Neural cell (in vitro differentiated cells): ENCODE data around the gene EDAR. TPM values are rescaled to one million over a fixed set of nuclear protein-coding genes. Genes with fewer than 3 reads are reported as not detected.

Source experiments
- H2AFZ ChIP-seq: fragments of 200-600, 300-800 bp; sonication (generic), shearing (Covaris generic); 2 replicates; pipeline ENCODE4 v1.6.0; 2014; ENCODE audit warnings: low read depth, mild to moderate bottlenecking, antibody characterized with exemption, low read length, moderate library complexity
- H3F3A ChIP-seq: fragments of 200-600 bp; shearing (Covaris generic); 2 replicates; pipeline ENCODE4 v1.6.1; 2016; ENCODE audit warnings: mild to moderate bottlenecking, moderate library complexity, mixed read lengths, antibody characterized with exemption, low read length; ENCODE audit not compliant: insufficient read depth, poor library complexity, severe bottlenecking
- H3K27ac ChIP-seq: fragments of 200-600, 300-800 bp; sonication (generic), shearing (Covaris generic); 2 replicates; pipeline ENCODE4 v1.5.1; 2014; ENCODE audit warnings: mild to moderate bottlenecking, low read length, moderate library complexity
- H3K27me3 ChIP-seq: fragments of 300-800, 200-600 bp; sonication (generic), shearing (Covaris generic); 2 replicates; pipeline ENCODE4 v1.6.0; 2014; ENCODE audit warnings: mild to moderate bottlenecking, low read depth, low read length, moderate library complexity; ENCODE audit not compliant: insufficient read depth
- H3K36me3 ChIP-seq: fragments of 300-800, 200-600 bp; sonication (generic), shearing (Covaris generic); 2 replicates; pipeline ENCODE4 v1.5.1; 2014; ENCODE audit warnings: mild to moderate bottlenecking, antibody characterized with exemption, low read length, moderate library complexity; ENCODE audit not compliant: insufficient read depth
- H3K4me2 ChIP-seq: fragments of 300-800, 200-600 bp; sonication (generic), shearing (Covaris generic); 2 replicates; pipeline ENCODE4 v1.6.0; 2014; ENCODE audit warnings: mild to moderate bottlenecking, low read length
- H3K4me3 ChIP-seq: fragments of 300-800, 200-600 bp; sonication (generic), shearing (Covaris generic); 2 replicates; pipeline ENCODE4 v1.5.1; 2014; ENCODE audit warnings: mild to moderate bottlenecking, low read length, moderate library complexity
- H3K79me2 ChIP-seq: fragments of 200-600 bp; shearing (Covaris generic); replicated peaks from 2 replicates; pipeline ENCODE4 v1.6.0; 2014; ENCODE audit warnings: mild to moderate bottlenecking, low read length, moderate library complexity; ENCODE audit not compliant: insufficient read depth
- H3K9ac ChIP-seq: fragments of 300-800, 200-600 bp; sonication (generic), shearing (Covaris generic); 2 replicates; pipeline ENCODE4 v1.6.1; 2016; ENCODE audit warnings: mild to moderate bottlenecking, low read length, mixed read lengths
- H3K9me2 ChIP-seq: fragments of 200-600 bp; shearing (Covaris generic); 2 replicates; pipeline ENCODE4 v1.6.1; 2016; ENCODE audit warnings: mild to moderate bottlenecking, low read length, mixed read lengths; ENCODE audit not compliant: insufficient read depth
- H3K9me3 ChIP-seq: fragments of 200-600, 300-800 bp; sonication (generic), shearing (Covaris generic); 2 replicates; pipeline ENCODE4 v1.6.1; 2016; ENCODE audit warnings: mild to moderate bottlenecking, mixed run types, low read length, moderate library complexity, mixed read lengths
- H4K20me1 ChIP-seq: fragments of 200-600 bp; shearing (Covaris generic); 2 replicates; pipeline ENCODE4 v1.6.1; 2016; ENCODE audit warnings: mild to moderate bottlenecking, mixed run types; ENCODE audit not compliant: insufficient read depth
- CTCF ChIP-seq: fragments of 450-650 bp; IDR thresholded peaks from 2 replicates; pipeline ENCODE4 v1.5.1; 2014; ENCODE audit warnings: antibody characterized with exemption, mild to moderate bottlenecking, moderate library complexity; ENCODE audit not compliant: poor library complexity, severe bottlenecking
- EP300 ChIP-seq: fragments of 450-650 bp; conservative IDR thresholded peaks from 2 replicates; pipeline ENCODE4 v1.6.1; 2014; ENCODE audit warnings: antibody characterized with exemption, mild to moderate bottlenecking, moderate library complexity; ENCODE audit not compliant: poor library complexity, severe bottlenecking
- EZH2 ChIP-seq: fragments of 200-600, 300-800 bp; shearing (Covaris generic), sonication (generic); IDR thresholded peaks from 2 replicates; pipeline ENCODE4 v1.6.1; 2014; ENCODE audit warnings: antibody characterized with exemption, low read length, borderline replicate concordance, mild to moderate bottlenecking; ENCODE audit not compliant: insufficient read depth, poor library complexity, severe bottlenecking
- MXI1 ChIP-seq: fragments of 450-650 bp; conservative IDR thresholded peaks from 2 replicates; pipeline ENCODE4 v1.6.1; 2014; ENCODE audit warnings: antibody characterized with exemption, mild to moderate bottlenecking; ENCODE audit not compliant: poor library complexity, severe bottlenecking
- POLR2AphosphoS5 ChIP-seq: IDR thresholded peaks from 2 replicates; pipeline ENCODE4 v1.6.1; 2012
- RAD21 ChIP-seq: fragments of 450-650 bp; conservative IDR thresholded peaks from 2 replicates; pipeline ENCODE4 v1.6.1; 2014; ENCODE audit warnings: antibody characterized with exemption, mild to moderate bottlenecking, moderate library complexity
- REST ChIP-seq: IDR thresholded peaks from 2 replicates; pipeline ENCODE4 v1.6.1; 2012; ENCODE audit warnings: borderline replicate concordance
- SMC3 ChIP-seq: fragments of 450-650 bp; conservative IDR thresholded peaks from 2 replicates; pipeline ENCODE4 v1.6.1; 2014; ENCODE audit warnings: antibody characterized with exemption, mild to moderate bottlenecking, moderate library complexity; ENCODE audit not compliant: poor library complexity
- TAF1 ChIP-seq: IDR thresholded peaks from 2 replicates; pipeline ENCODE4 v1.6.1; 2012; ENCODE audit warnings: low read depth
- polyA plus RNA-seq: library from polyadenylated mRNA; depleted of rRNA; stranded (reverse); fragments of >200 nt; gene quantifications from 2 replicates; pipeline ENCODE4 v1.2.3, GENCODE V29; 2014

EDAR gene
- polyA plus RNA-seq, 1 donor from 2014 or later: not detected

GRCh38 chr2:108929807-108930425 lies 59.1 kb downstream of the EDAR start:
- Histone ChIP-seq H2AFZ (no peak overlapping the region), H3K9me2 (no peaks in the 10 kb centered on the region), H3F3A (no peaks in the 10 kb centered on the region), H3K4me2 (no peak overlapping the region), H3K9ac (no peak overlapping the region), H3K9me3 (no peaks in the 10 kb centered on the region), H3K79me2 (no peaks in the 10 kb centered on the region), H3K36me3 (no peaks in the 10 kb centered on the region), H4K20me1 (no peaks in the 10 kb centered on the region), H3K27me3 (no peaks in the 10 kb centered on the region), H3K4me3 (no peak overlapping the region), H3K27ac (no peak overlapping the region)
- TF ChIP-seq REST (no peak), POLR2AphosphoS5 (no peak), CTCF (no peak), TAF1 (no peak), SMC3 (no peak), RAD21 (no peak), MXI1 (no peak), EP300 (no peak), EZH2 (no peak)

- TF ChIP-seq REST (no peak), POLR2AphosphoS5 (no peak), CTCF (peak; percentile 4), RAD21 (no peak), SMC3 (no peak), MXI1 (no peak), TAF1 (no peak), EP300 (no peak)
- no peaks in the 10 kb centered on the region for H4K20me1 ChIP-seq
These were observed 60.2 kb downstream of the EDAR start for GRCh38 chr2:108928660-108929377.

More at GRCh38 chr2:108928660-108929377, 60.2 kb downstream of the EDAR start:
- Histone ChIP-seq H3K79me2 (no peaks in the 10 kb centered on the region), H3K9me3 (no peaks in the 10 kb centered on the region), H3F3A (no peaks in the 10 kb centered on the region), H3K27me3 (no peaks in the 10 kb centered on the region), H3K9me2 (no peaks in the 10 kb centered on the region), H2AFZ (no peak overlapping the region), H3K4me2 (no peak overlapping the region), H3K9ac (no peak overlapping the region), H3K4me3 (no peak overlapping the region), H3K27ac (no peak overlapping the region), H3K36me3 (no peaks in the 10 kb centered on the region)
